GM18520 (cell line): ENCODE results near the gene C1QTNF6.
"Not testable (repeated sequence)": the region's sequence is repeated elsewhere in the genome, so short reads cannot be mapped to it uniquely, and the experiment has no call there.

Source experiments
- ATAC-seq: cut with Tn5 transposase; IDR thresholded peaks from one replicate; pipeline ENCODE4 v1.9.1; 2021; ENCODE audit not compliant: unreplicated experiment

Gene C1QTNF6

DNA sequence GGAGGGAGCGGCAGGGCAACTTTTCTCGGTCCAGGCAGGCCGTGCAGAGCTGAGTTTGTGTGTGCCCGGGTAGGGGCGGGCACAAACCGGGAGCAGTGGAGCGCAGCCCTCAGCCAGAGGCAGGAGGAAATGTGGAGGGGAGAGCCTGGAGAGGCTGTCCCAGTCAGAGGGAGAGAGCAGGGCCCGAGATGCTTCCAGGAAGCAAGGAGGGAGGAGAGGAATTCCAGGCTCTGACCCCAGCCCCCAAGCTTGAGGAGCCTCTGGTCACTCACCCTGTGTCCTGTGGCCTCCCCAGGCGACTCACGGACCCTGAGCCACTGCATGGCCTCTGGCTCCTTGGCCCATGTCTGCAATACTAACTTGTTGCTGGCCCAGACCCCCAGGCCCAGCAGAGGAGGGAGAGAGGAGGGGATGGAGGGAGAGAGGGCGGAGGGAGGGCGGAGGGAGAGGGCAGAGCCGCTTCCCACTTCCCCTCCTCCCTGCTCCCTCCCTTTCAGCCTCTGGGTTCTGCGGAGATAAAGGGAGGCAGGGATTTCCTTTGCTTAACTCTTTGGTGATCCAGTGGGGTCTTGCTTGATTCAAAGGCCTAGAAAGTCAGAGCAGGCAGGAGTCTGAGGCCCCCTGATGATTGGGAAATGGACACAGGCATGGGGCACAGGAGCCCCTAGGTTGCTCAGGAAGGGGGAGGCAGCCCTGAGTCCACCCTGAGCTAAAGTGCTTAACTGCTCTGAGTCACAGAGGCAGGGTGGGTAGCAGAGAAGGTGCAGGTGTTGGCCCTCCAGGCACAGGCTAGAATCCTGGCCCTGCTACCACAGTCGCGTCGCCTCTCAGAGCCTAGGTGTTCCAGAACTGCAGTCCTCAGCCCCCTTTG, at the start of gene C1QTNF6:
C1QTNF6 (minus strand) TSS at position 357 of the 871 bp plus-strand sequence; CDS start at position 323, 34 bp downstream.
- ATAC-seq, result no peak

DNA sequence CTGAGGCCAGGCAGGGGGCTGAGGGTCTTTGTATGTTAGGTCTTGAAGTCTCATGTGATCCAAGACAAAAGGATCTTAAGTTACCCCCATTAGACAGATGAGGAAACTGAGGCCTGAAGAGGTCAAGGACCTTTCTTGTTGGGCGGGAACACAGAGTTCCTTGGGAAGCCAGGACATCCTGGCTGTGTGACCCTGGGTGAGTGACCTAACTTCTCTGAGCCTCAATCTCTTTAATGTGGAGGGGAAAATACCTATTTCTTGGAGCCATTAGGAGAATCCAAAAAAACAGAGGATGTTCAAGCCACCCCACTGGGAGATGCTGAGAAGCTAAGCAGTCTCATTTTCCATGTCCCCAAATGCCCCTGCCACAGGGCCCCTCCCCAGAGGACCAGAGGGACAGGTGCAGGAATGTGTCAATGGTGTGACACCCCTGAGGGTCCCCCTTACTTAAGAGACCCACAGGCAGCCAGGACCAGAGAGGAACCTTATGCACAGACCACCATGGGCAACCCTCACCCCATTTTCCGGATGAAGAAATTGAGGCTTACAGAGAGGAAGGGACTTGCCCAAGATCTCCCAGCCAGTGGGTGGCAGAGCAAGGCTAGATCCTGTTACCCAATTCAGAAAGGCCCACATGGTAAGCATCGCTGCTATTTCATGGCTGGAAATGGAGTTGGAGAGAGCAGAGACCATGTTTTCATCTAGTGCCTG, 48.0 kb upstream of the C1QTNF6 start:
- ATAC-seq, result no peak

DNA sequence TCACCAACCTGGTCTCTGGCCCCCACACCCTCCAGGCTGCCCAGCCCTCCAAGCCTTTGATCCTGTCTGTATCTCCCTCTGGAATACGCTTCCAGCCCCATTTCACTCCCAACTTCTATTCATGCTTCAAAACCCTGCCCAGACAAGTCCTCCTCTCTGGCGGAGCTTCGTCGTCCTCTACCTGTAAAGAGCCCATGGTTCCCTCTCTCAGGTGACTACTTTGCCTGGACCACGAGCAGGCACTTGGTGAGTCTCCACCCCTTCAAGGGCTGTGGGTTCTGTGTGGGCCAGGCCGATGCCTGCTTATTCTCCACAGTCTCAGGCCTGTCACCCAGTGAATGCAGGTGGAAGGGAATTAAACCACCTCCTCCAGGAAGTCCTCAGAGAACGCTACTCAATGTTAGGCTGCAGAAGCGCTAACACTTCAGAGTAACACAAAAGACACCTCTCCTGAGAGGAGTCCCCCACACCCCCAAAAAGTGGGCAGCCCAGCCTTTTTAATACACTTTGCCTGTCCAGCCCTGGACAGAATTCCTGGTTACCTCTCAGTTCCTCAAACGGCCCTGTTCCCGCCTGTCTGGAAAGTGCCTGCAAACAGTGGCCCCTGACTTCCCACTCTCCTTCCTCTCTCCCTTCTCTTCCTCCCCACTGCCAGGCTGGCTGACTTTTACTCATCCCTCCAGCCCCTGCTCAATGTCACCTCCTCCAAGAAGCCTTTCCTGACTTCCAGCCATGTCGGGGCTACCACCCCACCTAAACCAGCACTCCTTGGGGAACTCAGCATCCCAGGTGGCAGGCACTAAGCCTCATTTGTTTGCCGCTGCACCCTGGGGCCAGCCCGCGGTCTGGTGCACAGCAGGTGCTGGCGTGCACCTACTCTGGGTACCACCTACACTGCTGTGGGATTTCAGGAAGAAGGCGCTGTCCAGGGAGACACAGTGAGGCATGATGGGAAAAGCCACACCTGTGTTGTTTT, 47.0 kb upstream of the C1QTNF6 start:
- ATAC-seq, result no peak

DNA sequence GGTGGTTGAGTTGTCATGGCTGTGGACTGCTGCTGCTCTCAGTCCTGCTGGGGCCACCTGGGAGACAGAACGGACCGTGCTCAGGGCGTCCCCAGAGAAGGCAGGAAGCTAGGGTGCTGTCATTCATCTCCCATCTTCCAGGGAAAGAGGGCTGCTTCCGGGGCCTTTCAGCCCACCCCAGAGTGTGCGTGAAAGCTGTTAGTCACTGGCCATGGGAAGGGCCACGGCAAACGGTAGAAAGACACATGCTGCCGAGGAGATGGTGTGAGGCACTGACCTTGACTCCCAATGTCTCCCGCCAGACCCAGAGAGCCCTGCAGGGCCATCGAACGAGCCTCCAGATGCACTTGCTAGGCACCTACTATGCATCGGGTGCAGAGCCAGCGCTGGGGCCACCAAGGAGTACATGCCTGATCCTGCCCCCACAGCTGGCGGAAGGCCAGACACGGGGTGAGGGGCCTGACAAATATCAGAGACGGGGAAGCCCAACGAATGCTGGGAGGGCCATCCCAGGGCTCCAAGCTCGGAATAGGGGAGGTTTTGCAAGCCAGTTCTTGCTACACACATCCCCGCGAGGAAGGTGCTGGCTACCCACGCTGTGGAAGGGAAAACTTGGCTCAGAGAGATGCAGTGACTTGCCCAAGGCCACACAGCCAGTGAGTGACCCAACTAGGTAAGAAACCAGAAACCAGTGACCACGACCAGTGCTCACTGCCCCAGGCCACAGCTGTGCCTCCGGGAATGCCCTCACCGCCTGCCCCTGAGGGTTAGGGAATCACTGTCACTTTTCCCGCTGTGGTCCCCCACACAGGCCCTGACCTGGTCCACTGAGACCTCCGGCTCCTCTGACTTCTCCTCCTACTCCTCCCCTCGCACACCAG, 45.9 kb upstream of the C1QTNF6 start:
- ATAC-seq, result no peak

DNA sequence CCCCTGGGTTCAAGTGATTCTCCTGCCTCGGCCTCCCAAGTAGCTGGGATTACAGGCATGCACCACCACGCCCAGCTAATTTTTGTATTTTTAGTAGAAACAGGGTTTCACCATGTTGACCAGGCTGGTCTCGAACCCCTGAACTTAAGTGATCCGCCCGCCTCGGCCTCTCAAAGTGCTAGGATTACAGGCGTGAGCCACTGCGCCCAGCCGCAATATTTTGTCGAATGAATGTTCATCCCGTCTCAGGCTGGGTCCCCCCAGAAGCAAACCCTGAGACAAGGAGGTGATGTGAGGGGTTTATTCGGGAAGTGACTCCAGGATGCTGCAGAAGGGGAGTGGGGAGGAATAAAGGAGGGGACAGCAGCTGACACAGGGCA, 45.3 kb upstream of the C1QTNF6 start:
- ATAC-seq, result not testable (repeated sequence)

DNA sequence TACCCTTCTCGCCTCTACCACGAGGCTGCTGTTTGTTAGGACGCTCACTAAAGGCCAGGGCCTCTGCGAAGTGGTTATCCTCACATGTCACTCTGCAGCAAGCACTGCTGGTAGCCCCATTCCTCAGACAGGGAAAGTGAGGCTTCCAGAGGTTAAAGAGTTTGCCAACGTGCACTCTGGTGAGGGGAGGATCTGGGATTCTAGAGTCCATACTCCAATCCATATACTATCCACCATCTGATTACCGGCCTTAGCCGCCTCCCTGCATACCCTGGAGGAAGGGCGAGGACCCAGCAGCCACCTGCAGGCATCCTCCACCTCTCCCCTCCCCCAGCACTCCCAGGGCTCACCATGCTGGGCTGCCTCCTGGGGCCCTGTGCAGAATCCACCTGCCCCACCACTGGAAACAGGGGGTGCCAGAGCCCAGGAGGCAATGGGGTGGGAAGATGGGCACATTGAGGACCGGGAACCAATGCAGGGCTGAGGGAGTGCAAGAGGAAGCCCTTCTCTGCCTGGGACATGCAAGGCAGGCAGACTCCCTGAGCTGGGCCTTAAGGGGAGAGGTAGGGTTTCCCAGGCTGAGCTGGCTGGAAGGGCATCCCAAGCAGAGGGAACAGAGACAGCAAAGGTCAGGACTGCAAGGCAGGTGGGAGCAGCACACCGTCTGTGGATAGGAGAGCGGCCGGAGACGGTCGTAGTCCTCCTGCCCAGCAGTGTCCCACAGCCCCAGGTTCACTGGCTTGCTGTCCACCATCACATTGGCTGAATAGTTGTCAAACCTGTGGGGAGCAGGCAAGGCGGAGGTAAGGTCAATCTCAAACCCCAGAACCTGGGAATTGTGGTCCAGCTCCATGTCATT, 44.3 kb upstream of the C1QTNF6 start:
- ATAC-seq, result no peak

DNA sequence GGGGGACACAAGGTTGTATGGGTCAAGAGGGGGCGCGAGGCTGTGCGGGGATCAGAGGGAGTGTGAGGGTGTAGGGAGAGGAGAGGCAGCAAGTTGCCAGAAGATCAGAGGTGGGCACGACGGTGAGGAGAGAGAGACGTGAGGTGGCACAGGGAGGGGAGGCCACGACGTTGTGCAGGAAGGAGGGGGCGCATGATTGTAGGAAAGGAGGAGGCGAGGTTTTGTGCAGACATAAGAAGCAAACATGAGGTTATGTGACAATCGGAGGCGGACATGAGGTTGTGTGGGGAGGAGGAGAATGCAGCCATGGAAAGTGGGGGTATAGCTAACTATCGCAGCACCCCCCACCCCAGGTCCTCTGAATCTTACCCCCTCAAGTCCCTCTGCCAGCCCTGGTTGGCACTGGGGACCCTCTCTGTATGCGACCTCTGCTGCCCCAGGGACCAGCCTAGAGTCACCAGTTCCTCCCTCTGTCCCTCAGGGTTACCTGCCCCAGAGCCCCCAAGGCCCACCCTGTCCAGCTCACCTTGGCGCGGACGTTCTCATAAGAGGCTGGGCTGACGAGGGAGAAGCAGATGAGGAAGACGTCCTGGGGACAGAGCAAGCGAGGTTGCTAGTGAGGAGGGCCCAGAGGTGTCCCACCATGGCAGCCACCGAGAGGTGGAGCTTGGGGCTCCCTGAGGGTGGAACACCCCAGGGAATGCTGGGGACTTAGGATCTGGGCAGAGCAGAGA, 43.5 kb upstream of the C1QTNF6 start:
- ATAC-seq, result no peak

DNA sequence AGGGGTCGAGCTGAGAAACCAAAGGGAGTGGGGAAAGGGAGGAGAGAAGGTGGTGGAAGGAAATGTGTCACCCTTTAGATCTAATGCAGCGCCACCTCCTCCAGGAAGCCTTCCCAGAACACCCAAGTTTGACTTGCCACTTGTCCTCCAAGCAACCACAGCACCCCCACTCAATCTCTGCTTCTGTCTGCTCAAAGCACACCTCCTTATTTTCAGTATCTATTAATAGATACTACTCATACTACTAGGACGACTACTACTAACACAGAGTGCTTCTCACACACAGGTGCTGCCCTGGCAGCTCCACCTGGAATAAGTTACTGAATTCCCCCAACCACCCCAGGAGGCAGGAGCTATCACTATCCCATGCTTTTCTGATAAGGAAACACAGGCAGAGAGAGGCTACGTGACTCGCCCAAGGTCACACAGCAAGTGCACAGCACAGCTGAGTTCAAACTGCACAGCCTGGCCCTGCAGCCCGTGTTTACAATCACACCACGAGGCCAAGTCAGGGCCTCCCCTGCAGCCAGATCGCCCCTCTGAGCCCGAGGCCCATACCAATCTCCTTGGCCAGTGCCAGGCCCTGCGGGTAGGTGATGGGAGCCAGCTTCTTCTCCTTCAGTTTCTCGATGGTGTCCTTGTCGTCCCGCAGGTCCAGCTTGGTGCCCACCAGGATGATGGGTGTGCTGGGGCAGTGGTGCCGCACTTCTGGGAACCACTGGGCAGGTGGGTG, 42.8 kb upstream of the C1QTNF6 start:
- ATAC-seq, result no peak

DNA sequence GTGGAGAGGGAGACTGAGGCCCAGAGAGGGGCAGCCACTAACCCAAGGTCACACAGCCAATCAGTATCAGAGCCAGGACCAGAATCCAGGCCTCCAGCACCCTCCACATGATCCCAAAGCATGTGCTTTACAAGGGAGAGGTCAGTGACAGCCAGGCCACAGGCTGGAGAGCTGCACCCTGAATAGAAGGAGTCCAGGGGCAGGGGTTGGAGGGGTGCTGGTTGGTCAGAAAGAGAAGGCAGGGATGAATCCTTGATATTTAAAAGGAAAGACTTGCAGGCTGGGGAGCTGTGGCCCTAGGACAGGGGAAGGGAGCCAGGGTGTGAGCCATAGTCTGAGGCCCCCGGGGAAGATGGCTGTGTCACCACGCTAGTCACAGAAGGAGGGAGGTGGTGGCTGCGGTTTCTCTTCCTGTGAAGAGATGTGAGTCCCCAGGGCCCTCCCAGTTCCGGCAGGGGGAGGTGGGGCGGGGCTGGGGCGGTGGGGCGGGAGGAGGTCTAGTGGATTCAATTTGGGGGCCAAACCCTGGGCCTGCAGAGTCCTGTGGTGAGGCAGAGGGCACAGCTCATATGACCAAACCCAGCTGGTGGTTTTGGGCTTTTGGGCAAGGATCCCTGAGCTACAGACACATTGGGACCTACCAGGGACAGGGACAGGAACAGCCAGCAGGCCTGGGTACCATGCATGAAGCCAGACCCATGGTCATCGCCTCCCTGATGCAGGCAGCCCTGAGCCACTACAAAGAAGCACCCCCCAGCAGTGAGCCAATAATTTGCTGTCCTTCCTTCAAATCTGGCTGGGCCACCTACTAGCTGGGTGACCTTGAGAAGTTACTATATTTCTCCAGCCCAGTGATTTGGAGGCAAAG, 42.0 kb upstream of the C1QTNF6 start:
- no peak for ATAC-seq

DNA sequence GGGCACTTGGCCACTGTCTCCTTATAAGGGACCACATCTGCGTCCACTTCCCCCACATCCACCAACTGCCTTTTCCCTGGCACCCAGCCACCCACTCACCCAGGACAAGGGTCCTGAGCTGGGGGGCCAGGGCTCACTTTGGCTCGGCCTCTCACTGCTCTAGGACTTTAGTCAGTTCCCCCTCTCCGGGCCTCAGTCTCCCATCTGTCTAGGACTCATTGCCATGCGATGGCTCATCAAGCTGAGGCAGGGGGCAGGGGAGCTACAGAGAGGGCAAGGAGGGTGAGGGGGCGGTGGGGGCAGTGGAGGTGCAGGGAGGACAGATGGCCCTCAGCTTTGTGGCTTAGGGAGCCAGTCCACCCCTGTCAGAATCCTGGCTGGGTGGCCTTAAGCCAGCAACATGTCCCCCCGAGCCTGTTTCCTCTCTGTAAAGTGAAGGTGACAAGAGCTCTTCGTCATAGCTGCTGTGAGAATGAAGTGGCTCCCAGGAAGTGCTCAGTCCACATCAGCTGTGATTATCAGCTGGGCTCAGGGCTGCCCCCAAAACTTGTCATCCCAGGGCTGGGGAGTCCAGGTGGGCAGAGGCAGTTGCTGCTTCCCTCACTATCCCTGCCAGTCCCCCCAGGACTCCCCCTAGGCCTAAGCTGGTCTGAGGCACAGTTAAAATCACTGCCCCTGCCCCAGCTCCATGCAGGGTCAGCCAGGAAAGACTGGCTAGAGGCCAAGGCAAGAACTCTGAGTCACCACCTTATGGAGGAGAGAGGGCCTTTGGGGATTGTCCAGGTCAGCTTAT, 41.2 kb upstream of the C1QTNF6 start:
- ATAC-seq, result no peak

DNA sequence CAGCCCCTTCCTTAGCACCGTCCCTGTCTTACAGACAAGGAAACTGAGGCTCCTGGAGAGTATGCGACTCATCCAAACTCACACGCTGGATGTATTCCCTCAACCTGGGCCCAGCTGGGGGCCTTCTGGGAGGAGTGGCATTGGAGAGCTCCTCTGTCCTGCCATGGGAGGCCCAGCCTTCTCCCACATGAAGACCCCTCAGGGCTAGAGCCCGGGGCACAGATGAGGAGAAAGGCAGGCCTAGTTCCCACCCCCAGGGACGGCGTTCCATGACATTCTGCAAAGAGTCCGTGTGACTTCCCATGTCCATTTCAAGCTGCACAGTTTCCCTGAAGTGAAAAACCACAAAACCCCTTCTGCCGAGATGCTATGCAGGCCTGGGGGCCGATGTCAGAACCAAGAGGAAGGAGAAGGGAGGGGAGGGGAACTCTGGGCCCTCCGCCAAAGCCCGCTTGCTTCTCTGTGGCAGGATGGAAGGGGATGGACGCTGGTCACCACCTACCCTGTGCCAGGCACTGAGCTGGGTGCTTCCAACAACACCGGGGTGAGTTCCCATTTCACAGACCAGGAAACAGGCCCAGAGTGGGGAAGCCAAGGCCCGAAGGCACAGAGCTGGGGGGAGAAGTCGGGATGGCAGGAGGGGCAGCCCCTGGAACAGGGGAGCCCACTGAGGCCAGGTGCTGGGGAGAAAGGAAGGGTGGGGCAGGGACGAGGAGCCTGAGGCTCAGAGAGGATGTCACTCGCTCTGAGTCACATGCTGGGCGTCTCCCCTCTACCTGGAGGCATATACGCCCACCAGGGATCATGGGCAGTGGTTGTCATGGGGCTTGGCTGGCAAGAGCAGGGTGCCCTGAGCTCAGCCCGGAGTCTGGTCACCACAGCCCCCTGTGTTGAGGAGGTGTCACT, 40.3 kb upstream of the C1QTNF6 start:
- ATAC-seq, result no peak

DNA sequence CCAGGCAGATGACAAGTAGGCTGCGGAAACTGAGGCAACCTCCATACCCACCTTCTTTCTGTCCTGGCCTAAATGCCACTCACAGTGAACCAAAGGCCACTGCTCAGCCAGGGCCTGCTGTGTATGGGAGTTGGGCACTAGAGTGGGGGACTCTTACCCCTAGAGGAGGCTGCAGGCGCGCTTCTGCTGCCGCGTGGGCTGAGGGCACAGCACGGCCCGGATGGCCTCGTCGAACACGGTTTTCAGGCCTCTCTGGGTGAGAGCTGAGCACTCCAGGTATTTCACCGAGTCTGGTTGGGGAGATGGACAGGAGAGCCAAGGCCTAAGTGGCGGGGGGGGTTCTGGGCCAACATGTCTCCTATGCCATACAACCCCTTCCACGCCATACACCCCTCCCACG, 38.5 kb upstream of the C1QTNF6 start:
- no peak for ATAC-seq

DNA sequence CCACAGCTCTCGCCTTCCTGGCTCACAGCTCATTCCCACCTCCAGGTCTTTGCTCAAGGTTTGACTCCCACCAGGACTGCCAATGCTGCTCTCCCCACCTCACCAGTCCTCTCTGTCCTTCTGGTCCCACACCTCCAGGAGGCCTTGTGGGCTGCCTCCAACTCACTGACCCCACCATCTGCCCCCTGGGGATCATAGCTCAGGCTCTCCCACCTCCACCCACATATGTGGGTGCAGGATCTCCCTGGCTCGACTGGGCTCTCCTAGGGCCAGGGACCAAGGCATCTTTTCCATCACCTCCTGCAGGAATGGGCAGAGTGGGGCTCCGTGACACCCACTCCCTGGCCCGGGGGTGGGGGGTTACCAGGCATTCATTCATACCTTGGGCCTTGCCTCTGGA, 38.0 kb upstream of the C1QTNF6 start:
- no peak for ATAC-seq

DNA sequence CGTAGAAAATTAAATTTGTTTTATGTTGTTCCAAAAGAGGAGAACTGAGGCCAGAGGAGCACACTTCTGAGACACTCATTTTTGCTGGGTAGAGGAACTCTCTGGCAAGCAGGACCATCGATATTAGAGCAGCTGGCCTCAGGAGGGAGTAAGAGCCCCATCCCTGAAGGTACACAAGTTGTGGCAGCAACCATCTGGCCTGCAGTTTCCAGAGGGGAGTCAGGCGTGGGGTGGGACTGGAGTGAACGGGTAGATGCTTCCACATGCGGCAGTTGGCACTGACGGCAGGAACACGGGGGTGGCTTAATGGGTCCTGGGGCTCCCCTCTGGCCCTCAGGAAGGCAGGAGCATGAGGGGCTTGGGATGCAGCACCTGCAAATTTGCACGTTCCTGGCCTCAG, 37.4 kb upstream of the C1QTNF6 start:
- no peak for ATAC-seq

DNA sequence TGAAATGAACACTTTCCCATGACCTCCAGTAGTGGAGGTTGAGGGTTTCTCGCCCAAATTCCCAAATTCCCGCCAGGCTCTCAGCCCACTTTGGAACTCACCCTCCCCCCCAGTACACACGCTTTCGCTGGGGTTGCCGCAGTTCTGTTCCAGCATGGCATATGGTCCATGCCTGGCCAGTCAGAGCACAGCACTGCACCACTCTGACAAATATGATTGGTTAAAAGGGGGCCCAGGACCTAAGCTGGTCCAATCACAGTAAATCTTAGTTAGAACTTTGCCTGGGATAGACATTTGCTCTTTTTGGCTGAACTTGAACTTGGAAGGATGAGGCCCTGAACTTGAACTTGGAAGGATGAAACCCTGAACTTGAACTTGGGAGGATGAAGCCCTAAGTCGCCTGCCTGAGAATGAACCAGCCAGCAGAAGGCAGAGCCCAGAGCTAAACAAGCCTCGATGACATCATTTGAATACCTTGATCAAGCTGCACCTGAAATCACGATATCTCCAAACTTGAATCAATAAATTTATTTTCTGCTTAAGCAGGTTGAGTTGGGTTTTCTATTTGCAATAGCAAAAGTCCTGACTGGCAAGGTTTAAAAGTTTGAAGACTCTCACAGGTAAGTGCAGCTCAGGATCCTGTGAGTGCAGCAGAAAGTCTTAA, 36.8 kb upstream of the C1QTNF6 start:
- ATAC-seq, result no peak
